PC-3 (cell line): ENCODE data around the gene ERCC4.

ENCODE experiments used
- CTCF ChIP-seq: fragments of 300-600 bp; sonication (generic); conservative IDR thresholded peaks from 2 replicates; pipeline ENCODE4 v1.5.1; 2017; ENCODE audit warnings: antibody characterized with exemption, low read depth, mild to moderate bottlenecking, low read length
- EZH2 ChIP-seq: fragments of 300-600 bp; sonication (generic); IDR thresholded peaks from one replicate; pipeline ENCODE4 v1.6.1; 2017; ENCODE audit warnings: antibody characterized with exemption, mild to moderate bottlenecking, low read length; ENCODE audit not compliant: unreplicated experiment

- no peak for TF ChIP-seq CTCF
- no peak for TF ChIP-seq EZH2
Observed at GRCh38 chr16:13969711-13970110, 49.8 kb downstream of the ERCC4 start.
